ENCODE data around the gene GTPBP10. TPM values are rescaled to one million over a fixed set of nuclear protein-coding genes. Genes with fewer than 3 reads are reported as not detected.

The GTPBP10 gene
- total and polyA plus RNA-seq, 9 of the 15 experiments (the other 6 are each of a cell fraction or from before 2014, with no cell fraction given) = 34.6 to 89.8 (median 76.4) TPM

- intact Hi-C loops (cut with micrococcal nuclease) (no loop called here), in situ Hi-C loops (cut with MboI) (no loop called here)
Observed at GRCh38 chr7:90309872-90310271, 36.6 kb upstream of the GTPBP10 start.

More at GRCh38 chr7:90309872-90310271, 36.6 kb upstream of the GTPBP10 start:
- no TSS peak for BruUV-seq (replicated peaks)
- FAIRE-seq (no peak), ATAC-seq (no peak), DNase-seq (ENCODE audit: extremely low read depth in 1 of 4, low spot score in 3 of 4) (no peak)
- no peaks in the 10 kb centered on the region for H3K27me3 ChIP-seq (ENCODE audit: control insufficient read depth in 2 of 2, insufficient read depth in 2 of 2, low read length in 2 of 2)
- H3K27ac ChIP-seq (ENCODE audit: extremely low read depth, low read depth, low read length) = no peak overlapping the region
- no peaks in the 10 kb centered on the region for H3K9me1 ChIP-seq (ENCODE audit: control insufficient read depth, insufficient read depth, low read length)
- no peak overlapping the region for H3K4me2 ChIP-seq (ENCODE audit: insufficient read depth, low read length)
- no peak overlapping the region for H3K9ac ChIP-seq (ENCODE audit: insufficient read depth in 1 of 2, low read depth in 2 of 2, low read length in 2 of 2)
- TF ChIP-seq, protein P1, sequence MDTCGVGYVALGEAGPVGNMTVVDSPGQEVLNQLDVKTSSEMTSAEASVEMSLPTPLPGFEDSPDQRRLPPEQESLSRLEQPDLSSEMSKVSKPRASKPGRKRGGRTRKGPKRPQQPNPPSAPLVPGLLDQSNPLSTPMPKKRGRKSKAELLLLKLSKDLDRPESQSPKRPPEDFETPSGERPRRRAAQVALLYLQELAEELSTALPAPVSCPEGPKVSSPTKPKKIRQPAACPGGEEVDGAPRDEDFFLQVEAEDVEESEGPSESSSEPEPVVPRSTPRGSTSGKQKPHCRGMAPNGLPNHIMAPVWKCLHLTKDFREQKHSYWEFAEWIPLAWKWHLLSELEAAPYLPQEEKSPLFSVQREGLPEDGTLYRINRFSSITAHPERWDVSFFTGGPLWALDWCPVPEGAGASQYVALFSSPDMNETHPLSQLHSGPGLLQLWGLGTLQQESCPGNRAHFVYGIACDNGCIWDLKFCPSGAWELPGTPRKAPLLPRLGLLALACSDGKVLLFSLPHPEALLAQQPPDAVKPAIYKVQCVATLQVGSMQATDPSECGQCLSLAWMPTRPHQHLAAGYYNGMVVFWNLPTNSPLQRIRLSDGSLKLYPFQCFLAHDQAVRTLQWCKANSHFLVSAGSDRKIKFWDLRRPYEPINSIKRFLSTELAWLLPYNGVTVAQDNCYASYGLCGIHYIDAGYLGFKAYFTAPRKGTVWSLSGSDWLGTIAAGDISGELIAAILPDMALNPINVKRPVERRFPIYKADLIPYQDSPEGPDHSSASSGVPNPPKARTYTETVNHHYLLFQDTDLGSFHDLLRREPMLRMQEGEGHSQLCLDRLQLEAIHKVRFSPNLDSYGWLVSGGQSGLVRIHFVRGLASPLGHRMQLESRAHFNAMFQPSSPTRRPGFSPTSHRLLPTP (IDR thresholded peaks at IDR 0.05; ENCODE audit: borderline replicate concordance, extremely low read depth, insufficient read length) = no peak
- TF ChIP-seq, protein P2, sequence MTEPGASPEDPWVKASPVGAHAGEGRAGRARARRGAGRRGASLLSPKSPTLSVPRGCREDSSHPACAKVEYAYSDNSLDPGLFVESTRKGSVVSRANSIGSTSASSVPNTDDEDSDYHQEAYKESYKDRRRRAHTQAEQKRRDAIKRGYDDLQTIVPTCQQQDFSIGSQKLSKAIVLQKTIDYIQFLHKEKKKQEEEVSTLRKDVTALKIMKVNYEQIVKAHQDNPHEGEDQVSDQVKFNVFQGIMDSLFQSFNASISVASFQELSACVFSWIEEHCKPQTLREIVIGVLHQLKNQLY (CRISPR knock-in tag; conservative IDR thresholded peaks at IDR 0.05) = no peak
- no peak for TF ChIP-seq ZNF586 (CRISPR knock-in tag; conservative IDR thresholded peaks at IDR 0.05)
- no peak for TF ChIP-seq DACH1 (IDR thresholded peaks at IDR 0.05; ENCODE audit: partially characterized antibody)
- no peak for TF ChIP-seq KDM2B (CRISPR knock-in tag; IDR thresholded peaks at IDR 0.05)
- no peak for TF ChIP-seq KDM4B (IDR thresholded peaks at IDR 0.05; ENCODE audit: borderline replicate concordance in 2 of 2, low read depth in 1 of 2)
- no peak for TF ChIP-seq ZNF324 (CRISPR knock-in tag; IDR thresholded peaks at IDR 0.05)
- TF ChIP-seq ZFP1 (CRISPR knock-in tag; IDR thresholded peaks at IDR 0.05) = no peak
- TF ChIP-seq XRCC5 (IDR thresholded peaks at IDR 0.05; ENCODE audit: low read depth, low read length) = no peak
- TF ChIP-seq POLR2H (tag; IDR thresholded peaks at IDR 0.05; ENCODE audit: low read depth) = no peak
- TF ChIP-seq THRAP3 (IDR thresholded peaks at IDR 0.05; ENCODE audit: borderline replicate concordance) = no peak
- TF ChIP-seq CBX2 (IDR thresholded peaks at IDR 0.05; ENCODE audit: insufficient read depth, low read length, poor library complexity, severe bottlenecking) = no peak
- no peak for TF ChIP-seq PRPF4 (IDR thresholded peaks at IDR 0.05; ENCODE audit: insufficient read depth, low read depth, low read length, poor library complexity, severe bottlenecking)
- no peak for TF ChIP-seq SP1 (CRISPR knock-in tag; IDR thresholded peaks at IDR 0.05)
- CTCF ChIA-PET (ENCODE audit: low intra/inter-chr PET ratio) = interaction anchor here (0.7 kb wide), 1 partner anchor 118 kb away, joined by 3 read pairs; no protein-coding TSS in a partner anchor
- H3K4me3 ChIP-seq = no peak overlapping the region
- H3K79me2 ChIP-seq (ENCODE audit: control insufficient read depth, insufficient read depth, low read length) = no peaks in the 10 kb centered on the region
- H3K9me3 ChIP-seq (replicated peaks; ENCODE audit: control insufficient read depth, insufficient read depth, low read depth, low read length) = no peaks in the 10 kb centered on the region
- POLR2A ChIA-PET = no interaction called here
- no peaks in the 10 kb centered on the region for H4K20me1 ChIP-seq (replicated peaks; ENCODE audit: control insufficient read depth, insufficient read depth, low read length)
- H3K4me1 ChIP-seq (replicated peaks in 1 of 2; ENCODE audit: control insufficient read depth in 2 of 2, insufficient read depth in 2 of 2, low read length in 2 of 2) = no peaks in the 10 kb centered on the region
- H3K36me3 ChIP-seq (ENCODE audit: control insufficient read depth, insufficient read depth, low read length) = no peaks in the 10 kb centered on the region
- 17% methylated on average over 5 of the region's 5 CpGs for WGBS (ENCODE audit: insufficient coverage, low coverage, missing lambda C conversion rate)
- H2AFZ ChIP-seq (ENCODE audit: low read depth, low read length) = 0 out of 2 replicates have a peak overlapping the region, but pooled peaks have one; percentile 29
